ENCODE measurements around the gene PEX13. TPM values are rescaled to one million over a fixed set of nuclear protein-coding genes. Genes with fewer than 3 reads are reported as not detected.

PEX13 gene, protein sequence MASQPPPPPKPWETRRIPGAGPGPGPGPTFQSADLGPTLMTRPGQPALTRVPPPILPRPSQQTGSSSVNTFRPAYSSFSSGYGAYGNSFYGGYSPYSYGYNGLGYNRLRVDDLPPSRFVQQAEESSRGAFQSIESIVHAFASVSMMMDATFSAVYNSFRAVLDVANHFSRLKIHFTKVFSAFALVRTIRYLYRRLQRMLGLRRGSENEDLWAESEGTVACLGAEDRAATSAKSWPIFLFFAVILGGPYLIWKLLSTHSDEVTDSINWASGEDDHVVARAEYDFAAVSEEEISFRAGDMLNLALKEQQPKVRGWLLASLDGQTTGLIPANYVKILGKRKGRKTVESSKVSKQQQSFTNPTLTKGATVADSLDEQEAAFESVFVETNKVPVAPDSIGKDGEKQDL
- 10 to 100 TPM; 51.5 to 85.6 (median 75.4) TPM for total RNA-seq

DNA sequence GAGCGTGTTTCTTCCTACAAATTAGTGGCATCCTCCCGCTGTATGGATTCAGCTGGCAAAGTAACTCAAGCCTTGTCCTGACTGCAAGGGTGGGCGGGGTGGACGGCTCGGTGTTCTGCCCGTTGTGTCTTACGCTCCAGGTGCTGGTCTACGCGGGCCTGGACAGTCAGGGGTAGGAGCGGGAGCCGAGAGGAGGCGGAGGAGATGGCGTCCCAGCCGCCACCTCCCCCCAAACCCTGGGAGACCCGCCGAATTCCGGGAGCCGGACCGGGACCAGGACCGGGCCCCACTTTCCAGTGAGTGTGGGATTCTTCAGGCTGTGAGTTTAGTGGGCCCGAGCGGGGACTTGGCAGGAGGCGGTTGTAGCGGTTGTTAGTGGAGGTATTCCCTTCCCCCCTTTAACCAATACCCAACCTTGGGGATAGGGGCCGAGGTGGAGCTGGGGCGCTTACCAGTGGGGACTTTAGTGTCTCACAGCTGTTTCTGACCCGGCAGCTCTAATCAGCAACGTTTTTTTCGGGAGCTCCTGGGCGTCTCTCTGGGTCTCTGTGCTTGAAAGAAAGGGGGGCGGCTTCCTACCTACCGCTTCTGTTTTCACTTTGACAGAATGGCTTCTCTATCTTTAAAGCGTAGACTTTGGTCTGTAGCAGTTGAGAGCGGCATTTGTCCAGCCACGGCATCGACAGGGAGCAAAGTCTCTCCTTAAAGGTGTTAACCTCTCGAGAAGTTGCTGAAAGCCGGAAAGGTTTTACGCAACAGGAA lies at the start of gene PEX13, which contains the start of gene PUS10:
PEX13 (plus strand) TSS at position 165 of the 762 bp plus-strand sequence; CDS start at position 205, 40 bp downstream.
PUS10 (minus strand) TSS at position 700 of the 762 bp plus-strand sequence. CDS start 6,365 bp downstream, outside the sequence.
- H3K4me3 ChIP-seq (replicated peaks in 1 of 3): peak within 1 kb of the TSS; percentile 70 to 93 (median 90)
- WGBS, 2 donors: 0 to 1% methylated on average over 18 to 26 of the region's 39 CpGs
- peaks cover 31 to 39% of the 10 kb centered on the region in 2 donors for H3K4me1 ChIP-seq
- intact Hi-C loops (cut with DNase I): no loop called here
- H3K9me3 ChIP-seq: no peaks in the 10 kb centered on the region
- peak; percentile 80 to 82 for DNase-seq
- TF ChIP-seq, protein P1, sequence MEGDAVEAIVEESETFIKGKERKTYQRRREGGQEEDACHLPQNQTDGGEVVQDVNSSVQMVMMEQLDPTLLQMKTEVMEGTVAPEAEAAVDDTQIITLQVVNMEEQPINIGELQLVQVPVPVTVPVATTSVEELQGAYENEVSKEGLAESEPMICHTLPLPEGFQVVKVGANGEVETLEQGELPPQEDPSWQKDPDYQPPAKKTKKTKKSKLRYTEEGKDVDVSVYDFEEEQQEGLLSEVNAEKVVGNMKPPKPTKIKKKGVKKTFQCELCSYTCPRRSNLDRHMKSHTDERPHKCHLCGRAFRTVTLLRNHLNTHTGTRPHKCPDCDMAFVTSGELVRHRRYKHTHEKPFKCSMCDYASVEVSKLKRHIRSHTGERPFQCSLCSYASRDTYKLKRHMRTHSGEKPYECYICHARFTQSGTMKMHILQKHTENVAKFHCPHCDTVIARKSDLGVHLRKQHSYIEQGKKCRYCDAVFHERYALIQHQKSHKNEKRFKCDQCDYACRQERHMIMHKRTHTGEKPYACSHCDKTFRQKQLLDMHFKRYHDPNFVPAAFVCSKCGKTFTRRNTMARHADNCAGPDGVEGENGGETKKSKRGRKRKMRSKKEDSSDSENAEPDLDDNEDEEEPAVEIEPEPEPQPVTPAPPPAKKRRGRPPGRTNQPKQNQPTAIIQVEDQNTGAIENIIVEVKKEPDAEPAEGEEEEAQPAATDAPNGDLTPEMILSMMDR (IDR thresholded peaks at IDR 0.05): peak in 1 of 6 experiments; percentile 12
- peak; percentile 16 to 72 for TF ChIP-seq POLR2A (IDR thresholded peaks at IDR 0.05)
- no peaks in the 10 kb centered on the region for H3K27me3 ChIP-seq
- no peaks in the 10 kb centered on the region for H3K36me3 ChIP-seq
- peak within 1 kb of the TSS; percentile 83 to 95 (median 95) for H3K27ac ChIP-seq

DNA sequence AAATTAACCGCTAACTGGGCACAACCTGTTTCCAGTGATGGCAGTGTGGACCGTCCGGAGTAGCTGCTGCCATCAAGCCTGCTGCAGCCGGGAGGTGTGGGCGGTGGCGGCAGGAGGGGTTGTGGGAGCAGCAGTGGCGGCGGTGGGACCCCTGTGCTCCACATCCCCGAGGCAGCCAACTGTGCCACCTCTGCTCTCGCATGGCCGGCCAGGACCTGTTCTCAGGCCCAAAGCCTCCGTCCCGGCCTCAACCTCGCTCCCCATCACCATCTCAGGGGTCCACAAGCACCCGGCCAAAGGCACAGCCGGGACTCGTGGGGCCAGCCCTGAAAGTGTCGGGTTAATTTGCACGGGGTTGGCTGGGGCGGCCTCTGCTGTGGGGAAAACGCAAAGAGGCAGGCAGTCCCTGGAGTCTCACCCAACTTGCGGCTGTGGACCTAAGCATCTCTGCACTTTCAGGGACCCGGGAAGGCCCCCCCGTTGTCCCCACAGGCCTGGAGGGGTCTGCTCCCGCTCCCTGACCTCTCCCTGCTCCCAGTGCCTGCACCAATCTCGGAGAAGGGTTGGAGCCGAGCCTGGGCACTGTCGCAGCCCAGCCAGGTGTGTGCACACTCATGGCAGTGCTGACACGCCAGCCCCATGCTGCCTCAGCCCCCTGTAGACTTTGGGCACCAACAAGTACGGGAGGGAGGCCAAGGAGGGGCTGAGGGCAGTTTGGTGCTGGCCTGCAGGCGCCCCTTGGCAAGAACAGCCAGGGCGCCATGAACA lies 44.4 kb upstream of the PEX13 start:
- Histone ChIP-seq H3K27me3 (no peaks in the 10 kb centered on the region), H3K4me3 (replicated peaks in 1 of 3) (no peak overlapping the region), H3K27ac (no peak overlapping the region), H3K36me3 (no peaks in the 10 kb centered on the region), H3K9me3 (no peaks in the 10 kb centered on the region), H3K4me1 (no peaks in the 10 kb centered on the region)
- TF ChIP-seq, protein P1 (IDR thresholded peaks at IDR 0.05): no peak
- TF ChIP-seq POLR2A (IDR thresholded peaks at IDR 0.05): no peak
- WGBS, 2 donors: 90 to 97% methylated on average over 24 to 28 of the region's 32 CpGs
- intact Hi-C loops (cut with DNase I): no loop called here
- DNase-seq: no peak

DNA sequence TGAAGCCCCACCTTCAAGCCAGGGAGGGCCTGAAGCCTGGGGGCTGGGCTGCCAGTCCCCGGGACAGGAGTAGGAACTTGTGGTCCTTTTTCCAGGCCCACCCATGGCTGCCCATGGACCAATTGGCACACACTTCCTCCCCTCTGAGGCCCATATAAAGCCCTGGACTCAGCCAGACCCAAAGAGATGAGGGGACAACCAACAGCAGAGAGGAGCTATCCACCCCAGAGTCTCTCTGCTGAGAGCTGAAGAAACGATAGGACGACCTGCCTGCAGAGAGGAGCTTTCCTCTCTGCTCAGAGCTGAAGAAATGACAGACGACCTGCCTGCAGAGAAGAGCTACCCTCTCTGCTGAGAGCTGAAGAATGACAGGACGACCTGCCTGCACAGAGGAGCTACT lies 43.8 kb upstream of the PEX13 start:
- Histone ChIP-seq H3K36me3 (no peaks in the 10 kb centered on the region), H3K4me3 (replicated peaks in 1 of 3) (no peak overlapping the region), H3K4me1 (no peaks in the 10 kb centered on the region), H3K9me3 (no peaks in the 10 kb centered on the region), H3K27ac (no peak overlapping the region), H3K27me3 (no peaks in the 10 kb centered on the region)
- 82 to 84% methylated on average over 5 of the region's 5 CpGs for WGBS, 2 donors
- intact Hi-C loops (cut with DNase I): no loop called here
- TF ChIP-seq, protein P1 (IDR thresholded peaks at IDR 0.05): no peak
- no peak for TF ChIP-seq POLR2A (IDR thresholded peaks at IDR 0.05)
- DNase-seq: no peak

DNA sequence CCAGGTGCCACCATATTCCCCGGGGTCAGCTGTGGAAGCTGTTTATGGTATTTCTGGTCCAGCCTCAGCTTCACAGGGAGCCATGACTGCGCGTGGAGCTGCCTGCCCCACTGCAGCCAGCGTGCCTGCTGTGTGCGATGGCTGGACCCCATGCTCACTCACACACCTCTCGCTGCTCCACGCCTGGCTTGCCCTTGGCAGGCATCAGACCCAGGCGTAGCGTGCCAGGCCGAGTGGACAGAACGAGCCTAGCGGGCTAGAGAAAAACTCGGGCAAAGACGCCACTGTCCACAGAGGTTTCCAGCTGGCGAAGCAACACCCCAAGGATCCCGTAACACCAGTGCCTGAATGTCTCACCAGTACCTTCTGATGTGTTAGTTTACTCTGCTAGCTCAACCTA lies 42.9 kb upstream of the PEX13 start:
- H3K27ac ChIP-seq: no peak overlapping the region
- H3K4me1 ChIP-seq: no peaks in the 10 kb centered on the region
- TF ChIP-seq, protein P1 (IDR thresholded peaks at IDR 0.05): no peak
- no peak for TF ChIP-seq POLR2A (IDR thresholded peaks at IDR 0.05)
- no peaks in the 10 kb centered on the region for H3K9me3 ChIP-seq
- 98 to 99% methylated on average over 12 to 16 of the region's 16 CpGs for WGBS, 2 donors
- no peak overlapping the region for H3K4me3 ChIP-seq (replicated peaks in 1 of 3)
- no peak for DNase-seq
- no peaks in the 10 kb centered on the region for H3K27me3 ChIP-seq
- H3K36me3 ChIP-seq: no peaks in the 10 kb centered on the region
- intact Hi-C loops (cut with DNase I): no loop called here
